Sigmoid colon (tissue), 7 donors: ENCODE data around the gene MAFF. TPM values are rescaled to one million over a fixed set of nuclear protein-coding genes. Genes with fewer than 3 reads are reported as not detected.
A peak's percentile ranks its signal among the peaks of the same experiment; 100 is the strongest.

Experiments used
- DNase-seq: peaks from one replicate; pipeline ENCODE4 v3.0.0-alpha.2; 2019
- H3K27ac ChIP-seq, 4 donors: fragments of 200-600 bp; sonication (generic); one replicate each; pipeline ENCODE4 v1.5.1; 2016 to 2019; ENCODE audit warnings: mild to moderate bottlenecking in 1 of 4
- H3K27me3 ChIP-seq, 3 donors: fragments of 200-600 bp; sonication (generic); one replicate each; pipeline ENCODE4 v1.5.1; 2019; ENCODE audit warnings: mild to moderate bottlenecking in 1 of 3
- H3K36me3 ChIP-seq, 4 donors: fragments of 200-600 bp; sonication (generic); one replicate each; pipeline ENCODE4 v1.5.1; 2016 to 2019
- H3K4me1 ChIP-seq, 4 donors: fragments of 200-600 bp; sonication (generic); one replicate each; pipeline ENCODE4 v1.5.1; 2017 to 2019
- H3K4me3 ChIP-seq, 4 donors: fragments of 200-600 bp; sonication (generic); one replicate each; pipeline ENCODE4 v1.5.1; 2017 to 2019; ENCODE audit warnings: mild to moderate bottlenecking in 2 of 4, moderate library complexity in 1 of 4
- H3K9me3 ChIP-seq, 4 donors: fragments of 200-600 bp in 3 of 4; sonication (generic) in 3 of 4; one replicate each; pipeline versions ENCODE4 v1.5.1 to v1.6.1; 2013 to 2019
- CTCF ChIP-seq, 4 experiments: fragments of 450-650 bp in 3 of 4; fragments of 200-600 bp in 1 of 4; IDR thresholded peaks; one replicate each; pipeline ENCODE4 v1.5.1; 2016 to 2019; ENCODE audit warnings: antibody characterized with exemption in 4 of 4, mild to moderate bottlenecking in 3 of 4, moderate library complexity in 2 of 4
- EP300 ChIP-seq, 4 donors: sonication (generic); formaldehyde crosslinking; IDR thresholded peaks; one replicate each; pipeline ENCODE4 v1.6.1; 2017; ENCODE audit warnings: antibody characterized with exemption in 4 of 4
- POLR2A ChIP-seq, 2 donors: fragments of 450-650 bp; IDR thresholded peaks; one replicate each; pipeline ENCODE4 v1.6.1; 2016; ENCODE audit warnings: antibody characterized with exemption in 2 of 2, mild to moderate bottlenecking in 2 of 2, moderate library complexity in 2 of 2
- POLR2AphosphoS5 ChIP-seq, 4 donors: sonication (generic); formaldehyde crosslinking; IDR thresholded peaks; one replicate each; pipeline ENCODE4 v1.6.1; 2017; ENCODE audit warnings: antibody characterized with exemption in 4 of 4
- WGBS, 2 donors: extraction: QIAGEN DNeasy Blood & Tissue Kit; methylation state at CpG; one replicate each; pipeline ENCODE4 v1.1.7; 2013; 5-methylcytosine and 5-hydroxymethylcytosine counted together
- intact Hi-C: fragments of 100-400 bp; cut with DNase I; formaldehyde crosslinking; loops from one replicate; pipeline ENCODE4 v1.15.1; 2023
- polyA plus RNA-seq, 3 donors: library from polyadenylated mRNA; stranded (reverse); fragments of 200-250 nt; gene quantifications; one replicate each; pipeline ENCODE4 v1.2.3, GENCODE V29; 2013
- total RNA-seq, 4 donors: library from RNA; depleted of rRNA; stranded (reverse); fragments of >200 nt; gene quantifications; one replicate each; pipeline ENCODE4 v1.1.0, GENCODE V29; 2016
- donor health status: healthy with polysubstance abuse.
- donor health status: Bipolar disorder and iron deficiency.
- donor health status: healthy.

Gene MAFF
- total and polyA plus RNA-seq, 7 donors = 15.3 to 104 (median 33.4) TPM

GRCh38 chr22:38240734-38241252 is 39.0 kb downstream of the MAFF start:
- Histone ChIP-seq H3K4me1 (peaks cover 0 to 46% (median 31%) of the 10 kb centered on the region in 4 donors), H3K36me3 (peaks cover 8 to 49% (median 14%) of the 10 kb centered on the region in 4 donors), H3K9me3 (no peaks in the 10 kb centered on the region), H3K27ac (peak overlapping the region in 3 of 4 donors; percentile 16 to 74 (median 48)), H3K4me3 (no peak overlapping the region), H3K27me3 (no peaks in the 10 kb centered on the region)
- TF ChIP-seq POLR2A (IDR thresholded peaks at IDR 0.05) = no peak
- no peak for DNase-seq
- intact Hi-C loops = no loop called here
- 17 to 54% methylated on average over 6 of the region's 6 CpGs for WGBS, 2 donors

GRCh38 chr22:38243007-38243765 is 41.4 kb downstream of the MAFF start:
- Histone ChIP-seq H3K4me3 (no peak overlapping the region), H3K36me3 (peaks cover 19 to 47% (median 28%) of the 10 kb centered on the region in 4 donors), H3K27ac (peak overlapping the region; percentile 14 to 57 (median 46)), H3K27me3 (no peaks in the 10 kb centered on the region), H3K9me3 (no peaks in the 10 kb centered on the region), H3K4me1 (peaks cover 0 to 60% (median 44%) of the 10 kb centered on the region in 4 donors)
- TF ChIP-seq POLR2A (IDR thresholded peaks at IDR 0.05) = no peak
- no peak for DNase-seq
- 17 to 61% methylated on average over 20 of the region's 20 CpGs for WGBS, 2 donors
- intact Hi-C loops = no loop called here

GRCh38 chr22:38244106-38244505 is 42.3 kb downstream of the MAFF start:
- Histone ChIP-seq H3K4me1 (peaks cover 0 to 51% (median 35%) of the 10 kb centered on the region in 4 donors), H3K27ac (no peak overlapping the region), H3K36me3 (peaks cover 19 to 47% (median 28%) of the 10 kb centered on the region in 4 donors), H3K9me3 (no peaks in the 10 kb centered on the region), H3K27me3 (no peaks in the 10 kb centered on the region), H3K4me3 (no peak overlapping the region)
- DNase-seq = no peak
- TF ChIP-seq POLR2AphosphoS5 (IDR thresholded peaks at IDR 0.05) = no peak
- TF ChIP-seq POLR2A (IDR thresholded peaks at IDR 0.05) = no peak
- TF ChIP-seq CTCF (IDR thresholded peaks at IDR 0.05) = no peak
- TF ChIP-seq EP300 (IDR thresholded peaks at IDR 0.05) = no peak
- intact Hi-C loops = no loop called here
- 75 to 78% methylated on average over 4 of the region's 4 CpGs for WGBS, 2 donors

- Histone ChIP-seq H3K4me3 (no peak overlapping the region), H3K36me3 (peaks cover 19 to 47% (median 28%) of the 10 kb centered on the region in 4 donors), H3K27ac (peak overlapping the region; percentile 25 to 69 (median 62)), H3K9me3 (no peaks in the 10 kb centered on the region), H3K27me3 (no peaks in the 10 kb centered on the region), H3K4me1 (peaks cover 0 to 43% (median 35%) of the 10 kb centered on the region in 4 donors)
- intact Hi-C loops = no loop called here
- DNase-seq = no peak
- WGBS, 2 donors = 82% methylated on average over 19 of the region's 19 CpGs
- no peak for TF ChIP-seq CTCF (IDR thresholded peaks at IDR 0.05)
These were observed 44.4 kb downstream of the MAFF start for GRCh38 chr22:38246046-38246658.

- Histone ChIP-seq H3K4me3 (no peak overlapping the region), H3K27ac (peak overlapping the region; percentile 25 to 69 (median 64)), H3K9me3 (no peaks in the 10 kb centered on the region), H3K4me1 (peaks cover 0 to 46% (median 39%) of the 10 kb centered on the region in 4 donors), H3K27me3 (no peaks in the 10 kb centered on the region), H3K36me3 (peaks cover 19 to 47% (median 28%) of the 10 kb centered on the region in 4 donors)
- peak; percentile 88 for DNase-seq
- 76 to 84% methylated on average over 5 of the region's 5 CpGs for WGBS, 2 donors
- TF ChIP-seq POLR2A (IDR thresholded peaks at IDR 0.05) (no peak), EP300 (IDR thresholded peaks at IDR 0.05) (no peak)
- intact Hi-C loops = no loop called here
These were observed 44.9 kb downstream of the MAFF start for GRCh38 chr22:38246692-38247091.

GRCh38 chr22:38247713-38248112 is 45.9 kb downstream of the MAFF start:
- Histone ChIP-seq H3K4me3 (no peak overlapping the region), H3K4me1 (peaks cover 0 to 56% (median 36%) of the 10 kb centered on the region in 4 donors), H3K27me3 (no peaks in the 10 kb centered on the region), H3K27ac (peak overlapping the region in 3 of 4 donors; percentile 60 to 69 (median 68)), H3K9me3 (no peaks in the 10 kb centered on the region), H3K36me3 (peaks cover 19 to 47% (median 28%) of the 10 kb centered on the region in 4 donors)
- intact Hi-C loops = no loop called here
- 95% methylated on average over 12 of the region's 12 CpGs for WGBS, 2 donors
- TF ChIP-seq POLR2AphosphoS5 (IDR thresholded peaks at IDR 0.05) = no peak
- no peak for TF ChIP-seq EP300 (IDR thresholded peaks at IDR 0.05)
- TF ChIP-seq CTCF (IDR thresholded peaks at IDR 0.05) = no peak
- no peak for TF ChIP-seq POLR2A (IDR thresholded peaks at IDR 0.05)
- DNase-seq = no peak
